HG03196 (cell line): ENCODE results near the gene TSN.
"Not testable (repeated sequence)": the region's sequence is repeated elsewhere in the genome, so short reads cannot be mapped to it uniquely, and the experiment has no call there.

Experiments
- ATAC-seq: cut with Tn5 transposase; IDR thresholded peaks from one replicate; pipeline ENCODE4 v1.9.1; 2021; ENCODE audit not compliant: unreplicated experiment

TSN gene

GRCh38 chr2:121755237-121756111 is at the start of gene TSN:
TSN (plus strand) TSS chr2:121755651; CDS start chr2:121755780, 129 bp downstream.
- ATAC-seq: peak; percentile 100

DNA sequence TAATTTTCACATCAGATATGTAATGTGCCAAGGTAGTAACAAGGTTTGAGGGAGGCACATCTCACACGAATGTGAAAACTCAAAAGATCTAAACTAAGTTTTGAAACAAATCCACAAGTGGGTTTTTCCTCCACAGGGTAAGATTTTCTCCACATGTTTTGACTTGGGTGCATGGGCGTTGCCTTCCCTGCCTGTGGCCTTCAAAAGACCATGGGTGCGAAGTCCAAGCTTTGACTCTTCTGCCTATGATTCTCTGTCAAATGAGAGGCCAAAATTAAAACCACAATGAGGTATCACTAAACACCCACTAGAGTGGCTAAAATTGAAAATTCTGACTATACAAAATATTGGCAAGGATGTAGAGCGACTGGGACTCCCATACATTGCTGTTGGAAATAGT is 49.5 kb upstream of the TSN start:
- ATAC-seq: no peak

DNA sequence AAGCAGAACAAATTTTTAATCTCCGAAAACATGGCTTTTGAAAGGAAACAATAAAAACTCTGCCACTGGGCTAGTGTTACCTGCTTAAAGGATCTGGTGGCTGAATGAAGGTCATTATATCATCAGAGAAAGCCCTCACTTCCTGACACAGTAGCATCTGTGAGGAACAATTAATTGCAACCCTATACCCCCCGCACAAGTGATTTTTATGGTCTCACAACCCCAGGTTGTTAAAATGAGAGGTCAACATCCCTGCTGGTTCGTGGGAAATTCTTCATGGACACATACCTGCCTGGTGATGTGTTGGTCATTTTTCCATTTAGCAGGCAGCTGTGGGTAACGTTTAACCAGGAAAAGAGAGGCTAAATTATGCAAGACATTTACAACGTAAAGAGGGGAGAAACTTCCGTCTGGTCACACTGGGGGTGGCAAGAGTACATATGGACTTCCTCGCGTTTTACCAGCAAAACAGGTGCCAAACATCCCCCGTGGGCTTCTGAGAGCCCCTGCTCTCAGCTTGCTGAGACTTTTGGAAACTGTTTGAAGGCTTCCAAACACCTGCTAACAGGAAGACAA is 48.0 kb upstream of the TSN start:
- no peak for ATAC-seq

DNA sequence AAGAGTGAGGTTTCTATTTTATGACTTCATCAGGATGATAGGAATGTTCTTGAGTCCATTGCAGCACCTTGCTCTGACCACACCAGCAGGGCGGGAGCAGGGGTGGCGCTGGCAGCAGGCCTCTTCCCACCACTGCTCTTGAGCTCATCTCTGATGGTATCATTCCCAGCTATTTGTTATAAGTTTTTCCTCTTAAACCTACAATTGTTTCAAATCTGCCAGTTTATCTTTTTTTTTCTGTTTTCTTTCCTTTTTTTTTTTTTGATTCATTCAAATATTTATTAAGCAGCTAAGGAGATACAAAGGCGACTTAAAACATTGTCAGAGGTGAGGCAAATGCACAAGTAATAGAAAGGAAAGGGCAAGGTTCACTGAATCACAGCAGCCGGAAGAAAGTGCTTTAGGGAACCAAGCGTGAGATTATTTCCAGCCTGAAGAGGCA is 47.5 kb upstream of the TSN start:
- no peak for ATAC-seq

- no peak for ATAC-seq
Measured at GRCh38 chr2:121709776-121710469, 45.5 kb upstream of the TSN start.

DNA sequence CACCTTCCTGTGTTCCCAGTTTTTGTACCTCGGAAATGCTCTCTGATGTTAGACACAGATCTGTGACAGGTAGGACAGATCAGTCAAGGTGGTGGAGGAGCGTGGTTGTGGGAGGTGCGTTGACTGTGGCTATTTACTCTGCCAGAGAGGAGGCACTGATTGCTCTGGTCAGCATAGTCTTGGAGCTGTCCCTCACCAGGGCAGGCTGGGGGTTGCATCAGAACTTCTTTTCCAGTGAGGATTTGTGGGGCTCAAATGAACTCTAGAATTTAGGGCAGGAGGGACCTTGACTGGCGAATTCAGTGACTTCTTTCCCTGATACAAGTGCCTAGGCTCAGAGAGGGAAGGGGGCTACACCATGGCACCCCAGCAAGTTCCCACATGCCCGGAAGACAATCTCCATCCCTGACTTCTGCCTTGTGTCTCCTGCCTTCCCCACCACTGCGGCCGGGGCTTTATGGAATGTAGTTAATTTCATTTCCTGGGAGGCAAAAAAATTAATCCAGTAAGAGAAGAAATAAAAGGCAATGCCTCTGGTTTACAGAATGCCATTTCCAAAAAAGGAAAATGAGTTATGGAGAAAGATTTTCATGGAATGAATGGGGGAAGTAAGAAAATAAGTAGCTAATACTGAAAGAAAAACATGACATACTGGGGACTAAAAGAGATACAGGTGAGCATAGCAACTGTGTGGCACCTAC is 44.8 kb upstream of the TSN start:
- no peak for ATAC-seq

DNA sequence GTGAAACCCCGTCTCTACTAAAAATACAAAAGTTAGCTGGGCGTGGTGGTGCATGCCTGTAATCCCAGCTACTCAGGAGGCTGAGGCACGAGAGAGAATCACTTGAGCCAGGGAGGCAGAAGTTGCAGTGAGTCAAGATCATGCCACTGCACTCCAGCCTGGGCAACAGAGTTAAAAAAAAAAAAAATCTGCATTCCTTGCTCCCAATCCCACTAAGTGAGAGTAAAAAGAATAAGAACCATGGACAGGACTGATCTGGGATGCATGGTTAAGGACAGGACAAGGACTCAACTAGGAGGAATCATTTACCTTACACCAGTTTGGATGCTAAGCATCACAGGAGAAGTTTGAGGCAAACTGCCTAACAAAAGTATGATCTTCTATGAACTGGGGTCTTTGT is 44.0 kb upstream of the TSN start:
- not testable (repeated sequence) for ATAC-seq

DNA sequence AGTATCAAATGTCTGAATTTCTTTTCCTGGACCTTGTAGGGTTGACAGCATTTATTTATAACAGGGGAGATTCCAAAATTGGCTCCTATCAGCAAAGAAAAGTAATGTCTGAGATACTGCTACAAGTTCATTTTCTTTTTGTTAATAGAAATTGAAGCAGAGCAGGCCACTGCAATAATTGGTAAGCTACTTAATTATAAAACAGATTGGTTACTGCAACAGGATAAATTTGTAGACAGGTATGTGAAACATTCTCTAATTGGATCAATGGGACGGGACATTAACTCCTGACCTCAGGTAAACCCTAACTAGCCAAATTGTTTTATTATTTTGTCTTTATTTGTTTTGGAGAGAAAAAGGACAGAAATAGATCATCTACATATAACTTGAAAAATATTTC is 39.3 kb upstream of the TSN start:
- ATAC-seq: no peak

DNA sequence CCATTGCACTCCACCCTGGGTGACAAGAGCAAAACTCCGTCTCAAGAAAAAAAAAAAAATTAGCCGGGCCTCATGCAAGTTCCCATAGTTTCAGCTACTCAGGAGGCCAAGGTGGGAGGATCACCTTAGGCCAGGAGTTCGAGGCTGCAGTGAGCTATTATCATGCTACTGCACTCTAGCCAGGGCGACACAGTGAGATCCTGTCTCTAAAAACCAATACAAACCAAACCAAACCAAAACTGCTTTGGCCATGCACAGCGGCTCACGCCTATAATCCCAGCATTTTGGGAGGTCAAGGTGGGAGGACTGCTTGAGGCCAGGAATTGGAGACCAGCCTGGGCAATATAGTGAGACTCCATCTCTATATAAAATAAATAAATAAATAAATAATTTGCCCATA is 37.9 kb upstream of the TSN start:
- no peak for ATAC-seq

- ATAC-seq: no peak
Measured at GRCh38 chr2:121721926-121722325, 33.5 kb upstream of the TSN start.

DNA sequence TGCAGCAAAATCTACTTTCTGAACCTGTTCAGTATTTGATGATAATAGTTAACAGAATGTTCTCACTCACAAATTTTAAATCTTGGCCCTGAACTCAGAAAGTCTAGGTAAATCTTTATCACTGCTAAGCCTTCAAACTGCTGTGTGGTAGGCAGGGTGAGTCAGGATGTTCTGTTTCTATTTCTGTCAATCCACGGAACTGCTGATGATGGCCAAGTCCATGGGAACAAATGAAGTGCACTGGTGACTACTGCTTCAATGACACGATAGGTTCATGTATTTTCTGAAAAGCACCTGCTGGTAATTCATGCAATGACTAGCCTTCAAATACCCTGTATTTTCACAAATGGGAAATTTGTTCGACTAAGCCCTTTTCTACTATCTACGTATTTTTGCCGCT is 33.0 kb upstream of the TSN start:
- no peak for ATAC-seq

GRCh38 chr2:121723316-121723715 is 32.1 kb upstream of the TSN start:
- ATAC-seq: no peak

DNA sequence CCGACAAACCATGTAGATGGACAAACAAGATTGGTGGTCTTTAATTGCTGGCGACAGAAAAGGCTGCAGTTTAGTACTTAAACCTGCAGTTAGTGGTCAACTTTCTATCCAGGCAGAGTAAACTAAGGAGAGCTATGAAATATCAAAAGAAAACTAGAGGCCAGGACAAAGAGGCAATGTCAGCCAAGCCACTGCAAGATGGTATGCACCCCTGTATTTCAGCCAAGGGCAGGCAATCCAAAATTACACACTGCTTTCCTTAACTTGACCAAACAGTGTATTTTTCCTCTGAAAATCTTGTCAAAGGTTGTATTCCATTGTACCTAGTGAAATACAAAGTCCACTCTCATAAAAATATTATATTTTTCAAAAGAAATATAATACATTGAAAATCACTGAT is 28.1 kb upstream of the TSN start:
- ATAC-seq: no peak

DNA sequence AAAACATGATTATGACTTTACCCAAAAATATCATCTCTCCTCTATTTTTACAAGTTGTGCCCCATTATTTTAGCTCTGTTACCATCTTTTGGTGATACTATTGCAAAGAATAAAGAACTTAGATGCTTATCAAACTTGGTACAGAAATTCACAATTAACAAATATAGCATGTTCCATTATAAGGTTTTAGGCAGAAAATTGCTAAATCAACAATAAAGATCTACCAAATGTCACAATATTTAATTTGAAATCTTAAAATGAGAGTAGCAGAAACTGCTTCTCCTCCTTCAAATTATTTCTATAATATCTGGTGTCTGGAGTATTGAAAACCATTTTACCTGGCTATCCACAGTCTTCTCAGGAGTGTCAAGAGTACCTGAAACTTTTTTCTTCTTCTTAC is 27.5 kb upstream of the TSN start:
- ATAC-seq: no peak

- no peak for ATAC-seq
Measured at GRCh38 chr2:121731366-121731765, 24.1 kb upstream of the TSN start.

- ATAC-seq: not testable (repeated sequence)
Measured at GRCh38 chr2:121734544-121734943, 20.9 kb upstream of the TSN start.

GRCh38 chr2:121735518-121736074 is 19.9 kb upstream of the TSN start:
- no peak for ATAC-seq

DNA sequence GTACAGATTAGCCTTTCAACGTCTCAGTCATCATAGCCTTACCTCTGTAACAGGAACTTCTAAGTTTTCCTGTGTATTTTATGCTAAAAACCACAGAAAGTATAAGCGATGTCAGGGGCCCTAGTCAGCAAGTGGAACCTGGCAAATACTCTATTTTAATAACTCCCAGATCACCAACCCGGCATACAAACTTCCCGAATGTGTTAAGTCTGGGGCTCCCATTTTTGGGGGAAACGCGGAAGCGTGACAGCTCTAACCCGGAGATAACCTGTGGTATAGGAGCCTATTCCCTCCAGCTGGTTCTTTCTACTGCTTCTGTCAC is 19.4 kb upstream of the TSN start:
- no peak for ATAC-seq

DNA sequence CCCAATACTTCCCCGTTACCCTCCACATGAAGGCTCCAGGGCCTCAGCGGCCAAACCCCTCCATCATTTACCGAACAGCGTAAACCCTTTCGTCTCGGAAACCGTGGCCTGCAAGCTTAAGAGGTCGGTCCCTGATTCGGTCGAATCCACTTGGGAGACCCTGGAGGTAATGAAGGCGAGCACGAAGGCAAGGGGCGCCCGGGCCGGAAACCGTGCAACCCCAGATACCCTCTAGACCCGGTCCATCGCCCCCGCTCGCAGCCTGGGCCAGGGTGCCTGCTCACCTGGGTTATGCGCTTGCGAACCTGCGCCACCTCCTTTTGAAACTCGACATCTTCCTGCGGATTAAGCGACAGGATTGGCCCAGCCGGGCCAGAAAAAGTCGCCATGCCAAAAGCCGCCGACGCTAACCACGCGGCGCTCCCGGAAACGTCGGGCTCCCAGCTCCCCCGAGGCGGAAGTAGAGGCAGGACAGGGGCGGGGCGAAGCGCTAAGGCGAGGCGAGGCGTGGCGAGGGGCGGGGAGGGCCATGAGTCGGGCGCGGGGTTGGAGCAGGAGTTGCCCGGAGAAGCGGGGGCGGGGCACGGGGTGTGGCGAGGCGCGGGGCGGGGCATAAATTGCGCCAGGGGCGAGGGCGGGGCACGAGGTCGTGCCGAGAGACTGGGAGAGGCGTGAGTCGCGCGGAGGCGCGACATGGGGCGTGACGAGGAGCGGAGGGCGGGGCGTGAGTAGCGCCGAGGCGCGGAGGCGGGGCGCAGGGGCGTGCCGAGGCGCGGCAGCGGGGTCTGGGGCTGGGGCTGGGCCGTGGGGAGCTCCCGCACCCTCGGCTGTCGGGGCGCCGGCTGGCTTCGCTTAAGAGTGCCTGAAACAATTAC is 18.8 kb upstream of the TSN start, which contains the start of gene NIFK:
NIFK (minus strand) TSS at position 414 of the 875 bp plus-strand sequence; CDS start at position 389, 25 bp downstream.
- peak; percentile 89 for ATAC-seq

DNA sequence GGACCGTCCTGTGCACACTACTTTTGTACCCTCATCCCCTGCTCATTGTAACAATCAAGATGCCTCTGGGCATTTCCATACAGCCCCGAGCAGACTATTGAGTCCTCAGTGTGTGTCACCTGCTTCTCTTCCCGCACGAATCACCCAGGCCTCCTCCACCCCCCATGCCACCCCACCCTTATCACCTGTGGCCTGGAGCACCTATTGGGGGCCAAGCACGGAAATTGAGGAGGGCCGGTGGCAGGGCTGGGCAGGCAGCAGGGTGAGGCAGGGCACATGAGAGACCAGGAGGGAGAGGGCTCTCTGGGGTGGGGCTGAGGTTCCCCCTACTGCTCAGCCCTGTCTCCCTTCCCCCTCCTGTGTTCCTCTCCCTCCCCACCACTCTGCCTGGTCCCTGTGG is 14.5 kb upstream of the TSN start:
- no peak for ATAC-seq
